Measurements from ENCODE around the gene ANXA2R. TPM values are rescaled to one million over a fixed set of nuclear protein-coding genes. Genes with fewer than 3 reads are reported as not detected.

The ANXA2R gene
- total and polyA plus RNA-seq, 4 experiments from 2014 or later: 35.8 to 47.8 (median 45.2) TPM

GRCh38 chr5:43045236-43045635 lies 5.1 kb upstream of the ANXA2R start:
- Mint-ChIP-seq H3K4me3 (peak overlapping the region in 3 of 8 donors; percentile 6 to 31 (median 29)), H3K27ac (peak overlapping the region in 2 of 7 donors; percentile 27 to 77), H3K36me3 (peaks cover 16 to 34% of the 10 kb centered on the region in 2 donors), H3K27me3 (no peaks in the 10 kb centered on the region), H3K9me3 (peaks cover 0 to 16% (median 0%) of the 10 kb centered on the region in 8 donors), H3K4me1 (peaks cover 15 to 48% (median 26%) of the 10 kb centered on the region in 4 donors)
- Histone ChIP-seq H3K27ac (ENCODE audit: low read depth, low read length) (no peak overlapping the region), H3K4me3 (ENCODE audit: low read length in 2 of 2) (no peak overlapping the region), H3K36me3 (ENCODE audit: insufficient read depth, low read length) (peaks cover 3% of the 10 kb centered on the region), H3K4me1 (ENCODE audit: insufficient read depth, low read length) (peaks cover 27% of the 10 kb centered on the region), H3K27me3 (ENCODE audit: insufficient read depth, low read length) (no peaks in the 10 kb centered on the region), H3K9me3 (ENCODE audit: control insufficient read depth in 1 of 2, low read length in 2 of 2) (no peaks in the 10 kb centered on the region)
- CTCF ChIA-PET (ENCODE audit: partially characterized antibody): interaction anchor here (1.1 to 2.2 kb wide), 5 partner anchors 16 to 136 kb away, joined by 3 to 8 read pairs (median 4); no protein-coding TSS in a partner anchor
- intact Hi-C loops (cut with micrococcal nuclease): no loop called here
- no peak for DNase-seq
- POLR2A ChIA-PET (ENCODE audit: partially characterized antibody): interaction anchor here (1.5 to 12.6 kb wide), 5 partner anchors 23 to 440 kb away, joined by 4 to 836 read pairs (median 537); partner anchors contain the start of gene TMEM267

- ChIA-PET POLR2A (ENCODE audit: partially characterized antibody) (interaction anchor here (0.8 to 12.6 kb wide), 8 partner anchors 23 to 440 kb away, joined by 3 to 1197 read pairs (median 357); partner anchors contain the start of genes TMEM267 and ZNF131), CTCF (ENCODE audit: partially characterized antibody) (interaction anchor here (0.8 kb wide), 1 partner anchor 20 kb away, joined by 3 read pairs; no protein-coding TSS in a partner anchor)
- H3K27me3 Mint-ChIP-seq: no peaks in the 10 kb centered on the region
- no peaks in the 10 kb centered on the region for H3K9me3 ChIP-seq (ENCODE audit: control insufficient read depth in 1 of 2, low read length in 2 of 2)
- H3K27ac ChIP-seq (ENCODE audit: low read depth, low read length): no peak overlapping the region
- DNase-seq: no peak
- no peaks in the 10 kb centered on the region for H3K27me3 ChIP-seq (ENCODE audit: insufficient read depth, low read length)
- intact Hi-C loops (cut with micrococcal nuclease): no loop called here
- H3K36me3 Mint-ChIP-seq: peaks cover 10 to 40% of the 10 kb centered on the region in 2 donors
- peaks cover 3% of the 10 kb centered on the region for H3K36me3 ChIP-seq (ENCODE audit: insufficient read depth, low read length)
- H3K4me3 ChIP-seq (ENCODE audit: low read length in 2 of 2): no peak overlapping the region
- H3K4me1 ChIP-seq (ENCODE audit: insufficient read depth, low read length): peaks cover 27% of the 10 kb centered on the region
- H3K4me3 Mint-ChIP-seq: peak overlapping the region in 6 of 8 donors; percentile 16 to 49 (median 45)
- H3K9me3 Mint-ChIP-seq: peaks cover 0 to 16% (median 0%) of the 10 kb centered on the region in 8 donors
- H3K27ac Mint-ChIP-seq: peak overlapping the region in 5 of 7 donors; percentile 4 to 77 (median 35)
- peaks cover 15 to 57% (median 25%) of the 10 kb centered on the region in 4 donors for H3K4me1 Mint-ChIP-seq
Measured at GRCh38 chr5:43044181-43044914, 4.2 kb upstream of the ANXA2R start.

- peaks cover 3% of the 10 kb centered on the region for H3K36me3 ChIP-seq (ENCODE audit: insufficient read depth, low read length)
- Mint-ChIP-seq H3K4me1 (peaks cover 15 to 60% (median 25%) of the 10 kb centered on the region in 4 donors), H3K4me3 (peak overlapping the region; percentile 97 to 100 (median 98)), H3K36me3 (peaks cover 10 to 42% of the 10 kb centered on the region in 2 donors), H3K9me3 (peaks cover 0 to 16% (median 0%) of the 10 kb centered on the region in 8 donors), H3K27me3 (no peaks in the 10 kb centered on the region), H3K27ac (peak overlapping the region; percentile 99 to 100 (median 99))
- H3K4me3 ChIP-seq (ENCODE audit: low read length in 2 of 2): peak overlapping the region; percentile 78 to 99
- no peaks in the 10 kb centered on the region for H3K9me3 ChIP-seq (ENCODE audit: control insufficient read depth in 1 of 2, low read length in 2 of 2)
- no peak for DNase-seq
- peaks cover 27% of the 10 kb centered on the region for H3K4me1 ChIP-seq (ENCODE audit: insufficient read depth, low read length)
- ChIA-PET POLR2A (ENCODE audit: partially characterized antibody) (interaction anchor here (0.9 to 12.6 kb wide), 12 partner anchors 11 to 441 kb away, joined by 3 to 1197 read pairs (median 152); partner anchors contain the start of genes HMGCS1, TMEM267 and ZNF131), CTCF (ENCODE audit: partially characterized antibody) (interaction anchor here (0.9 to 3.2 kb wide), 11 partner anchors 23 to 441 kb away, joined by 3 to 133 read pairs (median 47); partner anchors contain the start of gene TMEM267)
- peak overlapping the region; percentile 98 for H3K27ac ChIP-seq (ENCODE audit: low read depth, low read length)
- intact Hi-C loops (cut with micrococcal nuclease): no loop called here
- no peaks in the 10 kb centered on the region for H3K27me3 ChIP-seq (ENCODE audit: insufficient read depth, low read length)
Measured at GRCh38 chr5:43043400-43043756, 3.3 kb upstream of the ANXA2R start.

GRCh38 chr5:43042626-43043399 lies 2.7 kb upstream of the ANXA2R start:
- CTCF ChIA-PET (ENCODE audit: partially characterized antibody): interaction anchor here (0.9 to 3.2 kb wide), 14 partner anchors 23 to 442 kb away, joined by 3 to 133 read pairs (median 30); partner anchors contain the start of genes HMGCS1, TMEM267 and ZNF131
- peaks cover 0 to 16% (median 0%) of the 10 kb centered on the region in 8 donors for H3K9me3 Mint-ChIP-seq
- intact Hi-C loops (cut with micrococcal nuclease): loop anchor here (1.0 kb wide), 3 partner anchors 22 to 270 kb away; partner anchors contain the start of gene HMGCS1

GRCh38 chr5:43042176-43042625 lies 2.1 kb upstream of the ANXA2R start:
- intact Hi-C loops (cut with micrococcal nuclease): loop anchor here (1.0 kb wide), 3 partner anchors 23 to 271 kb away; partner anchors contain the start of gene HMGCS1
- Mint-ChIP-seq H3K9me3 (peaks cover 0 to 16% (median 0%) of the 10 kb centered on the region in 8 donors), H3K36me3 (peaks cover 10 to 46% of the 10 kb centered on the region in 2 donors), H3K27ac (peak overlapping the region; percentile 99 to 100 (median 99)), H3K4me1 (peaks cover 17 to 70% (median 33%) of the 10 kb centered on the region in 4 donors), H3K27me3 (no peaks in the 10 kb centered on the region), H3K4me3 (peak overlapping the region; percentile 97 to 100 (median 98))
- ChIA-PET CTCF (ENCODE audit: partially characterized antibody) (interaction anchor here (1.2 to 3.2 kb wide), 16 partner anchors 12 to 442 kb away, joined by 3 to 133 read pairs (median 18); partner anchors contain the start of genes HMGCS1, TMEM267 and ZNF131), POLR2A (ENCODE audit: partially characterized antibody) (interaction anchor here (0.6 to 12.6 kb wide), 24 partner anchors 8 to 1167 kb away, joined by 3 to 1197 read pairs (median 14); partner anchors contain the start of genes FBXO4, HMGCS1, TMEM267 and ZNF131)
- H3K9me3 ChIP-seq (ENCODE audit: control insufficient read depth in 1 of 2, low read length in 2 of 2): no peaks in the 10 kb centered on the region
- peaks cover 3% of the 10 kb centered on the region for H3K36me3 ChIP-seq (ENCODE audit: insufficient read depth, low read length)
- no peaks in the 10 kb centered on the region for H3K27me3 ChIP-seq (ENCODE audit: insufficient read depth, low read length)
- peak overlapping the region; percentile 78 to 99 for H3K4me3 ChIP-seq (ENCODE audit: low read length in 2 of 2)
- peaks cover 36% of the 10 kb centered on the region for H3K4me1 ChIP-seq (ENCODE audit: insufficient read depth, low read length)
- DNase-seq: peak; percentile 88 to 93 (median 90)
- peak overlapping the region; percentile 98 for H3K27ac ChIP-seq (ENCODE audit: low read depth, low read length)

More at GRCh38 chr5:43042626-43043399, 2.7 kb upstream of the ANXA2R start:
- H3K36me3 ChIP-seq (ENCODE audit: insufficient read depth, low read length): peaks cover 3% of the 10 kb centered on the region
- H3K4me1 ChIP-seq (ENCODE audit: insufficient read depth, low read length): peaks cover 31% of the 10 kb centered on the region
- H3K27me3 ChIP-seq (ENCODE audit: insufficient read depth, low read length): no peaks in the 10 kb centered on the region
- H3K4me3 ChIP-seq (ENCODE audit: low read length in 2 of 2): peak overlapping the region; percentile 78 to 99
- peaks cover 13 to 64% (median 28%) of the 10 kb centered on the region in 4 donors for H3K4me1 Mint-ChIP-seq
- peak; percentile 66 to 77 (median 70) for DNase-seq
- H3K36me3 Mint-ChIP-seq: peaks cover 10 to 45% of the 10 kb centered on the region in 2 donors
- peak overlapping the region; percentile 98 for H3K27ac ChIP-seq (ENCODE audit: low read depth, low read length)
- H3K9me3 ChIP-seq (ENCODE audit: control insufficient read depth in 1 of 2, low read length in 2 of 2): no peaks in the 10 kb centered on the region
- POLR2A ChIA-PET (ENCODE audit: partially characterized antibody): interaction anchor here (0.8 to 12.6 kb wide), 19 partner anchors 8 to 1118 kb away, joined by 3 to 1197 read pairs (median 28); partner anchors contain the start of genes FBXO4, HMGCS1, TMEM267 and ZNF131
- no peaks in the 10 kb centered on the region for H3K27me3 Mint-ChIP-seq
- H3K4me3 Mint-ChIP-seq: peak overlapping the region; percentile 97 to 100 (median 98)
- H3K27ac Mint-ChIP-seq: peak overlapping the region; percentile 99 to 100 (median 99)

- H3K4me1 Mint-ChIP-seq: peaks cover 18 to 75% (median 34%) of the 10 kb centered on the region in 4 donors
- peak overlapping the region; percentile 97 to 100 (median 98) for H3K4me3 Mint-ChIP-seq
- peak overlapping the region; percentile 99 to 100 (median 99) for H3K27ac Mint-ChIP-seq
- ChIA-PET CTCF (ENCODE audit: partially characterized antibody) (interaction anchor here (0.7 to 3.2 kb wide), 24 partner anchors 8 to 444 kb away, joined by 3 to 133 read pairs (median 6); partner anchors contain the start of genes HMGCS1, TMEM267 and ZNF131), POLR2A (ENCODE audit: partially characterized antibody) (interaction anchor here (0.6 to 12.6 kb wide), 28 partner anchors 8 to 1167 kb away, joined by 3 to 1197 read pairs (median 8); partner anchors contain the start of genes FBXO4, HMGCS1, NNT and RIMOC1)
- H3K27me3 ChIP-seq (ENCODE audit: insufficient read depth, low read length): no peaks in the 10 kb centered on the region
- peaks cover 3% of the 10 kb centered on the region for H3K36me3 ChIP-seq (ENCODE audit: insufficient read depth, low read length)
- H3K4me1 ChIP-seq (ENCODE audit: insufficient read depth, low read length): peaks cover 41% of the 10 kb centered on the region
- peaks cover 0 to 16% (median 0%) of the 10 kb centered on the region in 8 donors for H3K9me3 Mint-ChIP-seq
- intact Hi-C loops (cut with micrococcal nuclease): loop anchor here (1.0 kb wide), 3 partner anchors 24 to 272 kb away; partner anchors contain the start of gene HMGCS1
- no peaks in the 10 kb centered on the region for H3K27me3 Mint-ChIP-seq
- no peaks in the 10 kb centered on the region for H3K9me3 ChIP-seq (ENCODE audit: control insufficient read depth in 1 of 2, low read length in 2 of 2)
- peaks cover 10 to 46% of the 10 kb centered on the region in 2 donors for H3K36me3 Mint-ChIP-seq
- peak overlapping the region; percentile 78 to 99 for H3K4me3 ChIP-seq (ENCODE audit: low read length in 2 of 2)
- peak overlapping the region; percentile 98 for H3K27ac ChIP-seq (ENCODE audit: low read depth, low read length)
- DNase-seq: peak in 1 of 5 donors; percentile 85
Measured at GRCh38 chr5:43041669-43042175, 1.6 kb upstream of the ANXA2R start.
